ENCODE results near the gene WNT6. TPM values are rescaled to one million over a fixed set of nuclear protein-coding genes. Genes with fewer than 3 reads are reported as not detected.

The WNT6 gene
- total and polyA plus RNA-seq, 10 of the 15 experiments (the other 5 are each of a cell fraction or from before 2014, with no cell fraction given) = 0.11 to 0.44 (median 0.22) TPM; not detected in 5

- no peak for TF ChIP-seq PRDM15 (CRISPR knock-in tag; IDR thresholded peaks at IDR 0.05)
- no peak for TF ChIP-seq NFYA (IDR thresholded peaks at IDR 0.05; ENCODE audit: borderline replicate concordance, low read depth, low read length)
Measured at GRCh38 chr2:218854860-218855259, 4.7 kb upstream of the WNT6 start (continued).

GRCh38 chr2:218855305-218856166 is 4.1 kb upstream of the WNT6 start:
- CTCF ChIA-PET = interaction anchor here (1.7 to 2.1 kb wide), 2 partner anchors 21 to 42 kb away, joined by 11 to 14 read pairs; no protein-coding TSS in a partner anchor
- no peaks in the 10 kb centered on the region for H4K20me1 ChIP-seq (ENCODE audit: control insufficient read depth, insufficient read depth)
- FAIRE-seq (no peak), ATAC-seq (no peak), DNase-seq (ENCODE audit: low read depth, low spot score) (no peak)
- H3K4me2 ChIP-seq (ENCODE audit: control insufficient read depth, insufficient read depth) = no peak overlapping the region
- BruUV-seq (replicated peaks) = no TSS peak
- H3K27ac ChIP-seq (ENCODE audit: control insufficient read depth, insufficient read depth) = no peak overlapping the region
- no peaks in the 10 kb centered on the region for H3K9me3 ChIP-seq (replicated peaks; ENCODE audit: control insufficient read depth, insufficient read depth, low read length)
- no peaks in the 10 kb centered on the region for H3K36me3 ChIP-seq (ENCODE audit: control insufficient read depth in 2 of 2, insufficient read depth in 2 of 2, low read length in 1 of 2)
- POLR2A ChIA-PET = interaction anchor here (0.5 kb wide), 1 partner anchor 72 kb away, joined by 3 read pairs; no protein-coding TSS in a partner anchor
- no peak overlapping the region for H2AFZ ChIP-seq (ENCODE audit: control insufficient read depth, low read depth, low read length)
- SMC1A ChIA-PET (ENCODE audit: uncharacterized antibody, unreplicated experiment) = interaction anchor here (1.2 to 3.8 kb wide), 2 partner anchors 21 to 42 kb away, joined by 3 to 23 read pairs; no protein-coding TSS in a partner anchor
- no peak overlapping the region for H3K9ac ChIP-seq (ENCODE audit: control insufficient read depth, insufficient read depth, low read length)
- H3K79me2 ChIP-seq (ENCODE audit: control insufficient read depth, insufficient read depth, low read length) = no peaks in the 10 kb centered on the region
- RAD21 ChIA-PET (ENCODE audit: unreplicated experiment) = interaction anchor here (1.2 to 1.3 kb wide), 2 partner anchors 43 to 196 kb away, joined by 3 to 10 read pairs; partner anchors contain the start of genes BCS1L and ZNF142
- H3K4me1 ChIP-seq (ENCODE audit: control insufficient read depth, insufficient read depth, low read length) = no peaks in the 10 kb centered on the region
- H3K4me3 ChIP-seq = no peak overlapping the region
- H3K27me3 ChIP-seq (replicated peaks in 1 of 2; ENCODE audit: control insufficient read depth in 2 of 2, insufficient read depth in 2 of 2, low read length in 1 of 2) = peaks cover 19 to 34% of the 10 kb centered on the region in 2 experiments
- in situ Hi-C loops (cut with MboI) (no loop called here), intact Hi-C loops (cut with micrococcal nuclease; ENCODE audit: unreplicated experiment) (no loop called here)
- 31% methylated on average over 14 of the region's 14 CpGs for WGBS (ENCODE audit: insufficient coverage, insufficient replicate concordance, low lambda C conversion rate, missing lambda C conversion rate)
- TF ChIP-seq RFX5 (IDR thresholded peaks at IDR 0.05; ENCODE audit: low read depth, low read length) = no peak
- TF ChIP-seq NR2F1 (conservative IDR thresholded peaks at IDR 0.05) = no peak
- no peak for TF ChIP-seq SUPT20H (IDR thresholded peaks at IDR 0.05; ENCODE audit: borderline replicate concordance, control insufficient read depth, low read depth, low read length)
- TF ChIP-seq HSF1 (IDR thresholded peaks at IDR 0.05; ENCODE audit: low read depth, low read length) = no peak
- no peak for TF ChIP-seq TCF12 (IDR thresholded peaks at IDR 0.05; ENCODE audit: low read depth, low read length)
- TF ChIP-seq STAT1 (conservative IDR thresholded peaks at IDR 0.05) = no peak
- no peak for TF ChIP-seq IRF3 (IDR thresholded peaks at IDR 0.05)
- no peak for TF ChIP-seq HDAC2 (IDR thresholded peaks at IDR 0.05)
- no peak for TF ChIP-seq ELK1 (IDR thresholded peaks at IDR 0.05; ENCODE audit: low read depth, low read length)
- no peak for TF ChIP-seq E2F4 (IDR thresholded peaks at IDR 0.05; ENCODE audit: low read depth, low read length)
